ENCODE measurements around the gene KDM4C.
"Not testable (repeated sequence)": the region's sequence is repeated elsewhere in the genome, so short reads cannot be mapped to it uniquely, and the experiment has no call there.

The KDM4C gene

GRCh38 chr9:6941501-6941900 lies 183.7 kb downstream of the KDM4C start:
- DNase-seq = no peak

- no peak for DNase-seq
Measured at GRCh38 chr9:6942406-6942805, 184.6 kb downstream of the KDM4C start.

- no peak for DNase-seq
Measured at GRCh38 chr9:6943293-6943692, 185.5 kb downstream of the KDM4C start.

GRCh38 chr9:6944093-6944551 lies 186.3 kb downstream of the KDM4C start:
- DNase-seq = no peak

- DNase-seq = no peak
Measured at GRCh38 chr9:6944896-6945295, 187.1 kb downstream of the KDM4C start.

- no peak for DNase-seq
Measured at GRCh38 chr9:6945816-6946215, 188.0 kb downstream of the KDM4C start.

GRCh38 chr9:6946583-6947166 lies 188.9 kb downstream of the KDM4C start:
- no peak for DNase-seq

- DNase-seq = not testable (repeated sequence)
Measured at GRCh38 chr9:6948921-6949320, 191.1 kb downstream of the KDM4C start.

- no peak for DNase-seq
Measured at GRCh38 chr9:6955251-6955921, 197.6 kb downstream of the KDM4C start.

GRCh38 chr9:6956879-6957278 lies 199.1 kb downstream of the KDM4C start:
- no peak for DNase-seq

GRCh38 chr9:6959270-6960000 lies 201.7 kb downstream of the KDM4C start:
- DNase-seq = no peak

GRCh38 chr9:6960777-6961176 lies 203.0 kb downstream of the KDM4C start:
- no peak for DNase-seq

GRCh38 chr9:6961845-6962522 lies 204.2 kb downstream of the KDM4C start:
- no peak for DNase-seq

GRCh38 chr9:6965566-6965965 lies 207.8 kb downstream of the KDM4C start:
- no peak for DNase-seq

GRCh38 chr9:6968271-6968670 lies 210.5 kb downstream of the KDM4C start:
- no peak for DNase-seq

- DNase-seq = no peak
Measured at GRCh38 chr9:6969805-6970204, 212.0 kb downstream of the KDM4C start.

- no peak for DNase-seq
Measured at GRCh38 chr9:6973089-6973488, 215.3 kb downstream of the KDM4C start.

GRCh38 chr9:6973762-6974161 lies 216.0 kb downstream of the KDM4C start:
- DNase-seq = no peak

GRCh38 chr9:6975198-6975597 lies 217.4 kb downstream of the KDM4C start:
- DNase-seq = no peak

- DNase-seq = no peak
Measured at GRCh38 chr9:6977761-6978160, 220.0 kb downstream of the KDM4C start.

GRCh38 chr9:6978591-6978990 lies 220.8 kb downstream of the KDM4C start:
- no peak for DNase-seq

GRCh38 chr9:6984941-6985578 lies 227.3 kb downstream of the KDM4C start:
- no peak for DNase-seq
